H1 (cell line): ENCODE results near the gene RPS21.

Experiments used
- ASH2L ChIP-seq: fragments of 200-600, 300-600 bp; sonication (generic); IDR thresholded peaks from one replicate; pipeline ENCODE4 v1.7.1; 2017; ENCODE audit warnings: low read length
- CTCF ChIP-seq, 3 experiments: IDR thresholded peaks; 1 replicate in 2 of 3; 2 replicates in 1 of 3; pipeline versions ENCODE4 v1.5.1 to v1.6.1; 2011; ENCODE audit warnings: low read length in 3 of 3, mild to moderate bottlenecking in 3 of 3, inconsistent platforms in 2 of 3, low read depth in 1 of 3, moderate library complexity in 1 of 3; ENCODE audit not compliant: insufficient read depth in 1 of 3; ENCODE audit errors: control extremely low read depth in 1 of 3
- EP300 ChIP-seq, 2 experiments: IDR thresholded peaks; 1 replicate in 1 of 2; 2 replicates in 1 of 2; pipeline ENCODE4 v1.6.1; 2011 to 2012; ENCODE audit warnings: low read depth in 2 of 2, low read length in 2 of 2, mild to moderate bottlenecking in 2 of 2, borderline replicate concordance in 1 of 2, inconsistent platforms in 1 of 2, moderate library complexity in 1 of 2
- EZH2 ChIP-seq: fragments of 200-600 bp; sonication (generic); IDR thresholded peaks from 2 replicates; pipeline ENCODE4 v1.7.1; 2012; ENCODE audit warnings: low read depth, mild to moderate bottlenecking, moderate library complexity, low read length, inconsistent platforms; ENCODE audit not compliant: severe bottlenecking
- HDAC2 ChIP-seq, 2 experiments: fragments of 300-600 bp in 1 of 2; sonication (generic) in 1 of 2; IDR thresholded peaks; 2 replicates each; pipeline ENCODE4 v1.6.1; 2011 to 2012; ENCODE audit warnings: low read depth in 2 of 2, low read length in 2 of 2, mild to moderate bottlenecking in 2 of 2, moderate library complexity in 2 of 2, borderline replicate concordance in 1 of 2, inconsistent platforms in 1 of 2
- PHF8 ChIP-seq: fragments of 200-600 bp; sonication (generic); conservative IDR thresholded peaks from 2 replicates; pipeline ENCODE4 v1.7.1; 2012; ENCODE audit warnings: low read depth, mild to moderate bottlenecking, inconsistent platforms, low read length, moderate library complexity
- RAD21 ChIP-seq, 2 experiments: IDR thresholded peaks in 1 of 2; conservative IDR thresholded peaks in 1 of 2; 2 replicates each; pipeline ENCODE4 v1.6.1; 2011; ENCODE audit warnings: low read depth in 2 of 2, low read length in 2 of 2, improper control_type of control experiment in 1 of 2, inconsistent platforms in 1 of 2, mild to moderate bottlenecking in 1 of 2, moderate library complexity in 1 of 2
- RXRA ChIP-seq: IDR thresholded peaks from 2 replicates; pipeline ENCODE4 v1.6.1; 2011; ENCODE audit warnings: low read depth, mild to moderate bottlenecking, low read length, moderate library complexity; ENCODE audit not compliant: insufficient read depth
- SP4 ChIP-seq: IDR thresholded peaks from 2 replicates; pipeline ENCODE4 v1.6.1; 2012; ENCODE audit warnings: low read length, inconsistent platforms
- TCF12 ChIP-seq: IDR thresholded peaks from 2 replicates; pipeline ENCODE4 v1.6.1; 2011; ENCODE audit warnings: low read depth, mild to moderate bottlenecking, low read length
- TEAD4 ChIP-seq: IDR thresholded peaks from 2 replicates; pipeline ENCODE4 v1.6.1; 2012; ENCODE audit warnings: low read depth, low read length, inconsistent platforms, mixed read lengths
- USF2 ChIP-seq: IDR thresholded peaks from 2 replicates; pipeline ENCODE4 v1.6.1; 2011; ENCODE audit warnings: low read length, improper control_type of control experiment
- ZNF274 ChIP-seq: IDR thresholded peaks from 2 replicates; pipeline ENCODE4 v1.7.0; 2012; ENCODE audit warnings: low read length, borderline replicate concordance; ENCODE audit errors: extremely low read depth

GRCh38 chr20:62404112-62404665 lies 17.3 kb downstream of the RPS21 start:
- TF ChIP-seq USF2 = no peak
- no peak for TF ChIP-seq CTCF (IDR thresholded peaks at IDR 0.05; ENCODE audit: control extremely low read depth in 1 of 3, insufficient read depth in 1 of 3, low read depth in 1 of 3, low read length in 3 of 3)
- TF ChIP-seq TCF12 = no peak
- no peak for TF ChIP-seq PHF8
- no peak for TF ChIP-seq EZH2
- TF ChIP-seq SP4 = no peak
- TF ChIP-seq ZNF274 = no peak
- no peak for TF ChIP-seq EP300 (IDR thresholded peaks at IDR 0.05; ENCODE audit: borderline replicate concordance in 1 of 2, low read depth in 2 of 2, low read length in 2 of 2)
- TF ChIP-seq HDAC2 (IDR thresholded peaks at IDR 0.05; ENCODE audit: borderline replicate concordance in 1 of 2, low read depth in 2 of 2, low read length in 2 of 2) = no peak
- TF ChIP-seq ASH2L = no peak
- no peak for TF ChIP-seq RXRA
- no peak for TF ChIP-seq TEAD4
- no peak for TF ChIP-seq RAD21 (IDR thresholded peaks at IDR 0.05 in 1 of 2, conservative IDR thresholded peaks at IDR 0.05 in 1 of 2; ENCODE audit: low read depth in 2 of 2, low read length in 2 of 2)
